HG03432 (cell line): Measurements from ENCODE around the gene PANK3.

Source experiments
- ATAC-seq: cut with Tn5 transposase; IDR thresholded peaks from one replicate; pipeline ENCODE4 v1.9.1; 2021; ENCODE audit warnings: mild to moderate bottlenecking, moderate library complexity; ENCODE audit not compliant: unreplicated experiment

The PANK3 gene

GRCh38 chr5:168578538-168579487 lies at the start of gene PANK3:
Gene PANK3, minus strand, starts transcription at chr5:168579368. Its CDS starts 85 bp downstream, at chr5:168579283.
- peak; percentile 68 for ATAC-seq

DNA sequence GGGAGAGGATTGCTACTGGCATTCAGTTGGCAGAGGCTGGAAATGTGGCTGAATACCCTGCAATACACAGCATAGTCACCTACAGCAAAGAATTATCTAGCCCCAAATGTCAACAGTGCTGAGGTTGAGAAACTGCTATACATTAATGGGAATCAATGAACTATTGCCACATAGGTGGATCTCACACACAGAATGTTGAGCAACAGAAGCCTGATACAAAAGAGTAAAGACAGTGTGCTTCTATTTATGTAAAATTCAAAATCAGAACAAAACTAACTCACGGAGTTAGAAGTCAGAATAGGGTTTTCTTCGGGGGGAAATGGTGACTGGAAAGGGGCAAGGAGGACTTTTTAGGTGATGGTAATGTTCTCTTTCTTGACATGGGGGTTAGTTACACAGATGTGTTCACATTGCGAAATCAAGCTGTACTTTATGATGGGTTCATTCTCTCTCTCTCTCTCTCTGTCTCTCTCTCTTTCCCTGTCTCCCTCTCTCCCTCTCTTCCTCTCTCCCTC lies 45.7 kb upstream of the PANK3 start:
- ATAC-seq = no peak

DNA sequence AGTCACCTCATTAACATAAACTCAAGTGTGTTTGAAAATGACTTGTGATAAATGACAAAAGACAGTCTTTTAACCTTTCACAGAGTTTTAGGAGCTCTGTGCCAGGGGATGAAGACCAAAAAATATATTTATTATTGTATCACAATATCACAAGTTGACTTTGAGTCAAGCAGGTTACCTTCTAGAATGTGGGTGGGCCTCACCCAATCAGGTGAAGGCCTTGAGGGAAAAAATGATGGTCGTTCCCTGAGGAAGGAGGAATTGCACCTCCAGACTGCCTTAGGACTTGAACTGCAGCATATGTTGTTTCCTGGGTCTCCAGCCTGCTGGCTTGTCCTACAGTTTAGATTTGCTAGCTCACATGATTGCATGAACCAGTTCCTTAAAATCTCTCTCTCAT lies 41.6 kb upstream of the PANK3 start:
- ATAC-seq = no peak

GRCh38 chr5:168614661-168615060 lies 35.5 kb upstream of the PANK3 start:
- ATAC-seq = no peak

DNA sequence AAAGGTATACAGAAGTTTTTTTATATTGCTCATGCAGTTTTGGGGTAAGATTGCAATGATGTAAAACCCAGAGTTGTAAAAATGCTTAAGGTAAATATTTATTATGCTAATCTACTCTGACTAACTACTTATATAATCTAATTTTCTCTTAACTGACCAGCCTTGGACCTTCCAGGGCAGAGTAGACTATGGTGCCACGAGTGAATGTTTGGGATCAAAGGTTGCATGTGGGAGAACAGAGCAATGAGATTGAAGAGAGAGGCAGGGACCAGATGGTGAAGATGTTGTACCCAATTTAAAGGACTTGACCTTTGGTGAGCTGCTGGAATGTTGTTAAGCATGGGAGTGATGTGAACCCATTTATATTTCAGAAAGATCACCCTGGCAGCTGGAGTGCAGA lies 34.8 kb upstream of the PANK3 start:
- ATAC-seq = no peak

DNA sequence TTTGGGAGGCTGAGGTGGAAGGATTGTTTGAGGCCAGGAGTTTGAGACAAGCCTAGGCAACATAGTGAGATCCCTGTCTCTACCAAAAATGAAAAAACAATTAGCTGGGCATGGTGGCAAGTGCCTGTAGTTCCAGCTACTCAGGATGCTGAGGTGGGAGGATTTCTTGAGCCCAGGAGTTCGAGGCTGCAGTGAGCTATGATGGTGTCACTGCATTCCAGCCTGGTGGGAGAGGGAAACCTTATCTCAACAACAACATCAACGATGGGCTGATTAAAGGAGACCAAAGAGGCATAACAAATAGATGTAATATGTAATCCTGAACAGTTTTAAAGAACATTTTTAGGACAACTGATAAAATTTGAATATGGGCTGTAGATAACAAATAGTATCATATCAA lies 34.2 kb upstream of the PANK3 start:
- ATAC-seq = no peak

- no peak for ATAC-seq
Observed at GRCh38 chr5:168612996-168613395, 33.8 kb upstream of the PANK3 start.

DNA sequence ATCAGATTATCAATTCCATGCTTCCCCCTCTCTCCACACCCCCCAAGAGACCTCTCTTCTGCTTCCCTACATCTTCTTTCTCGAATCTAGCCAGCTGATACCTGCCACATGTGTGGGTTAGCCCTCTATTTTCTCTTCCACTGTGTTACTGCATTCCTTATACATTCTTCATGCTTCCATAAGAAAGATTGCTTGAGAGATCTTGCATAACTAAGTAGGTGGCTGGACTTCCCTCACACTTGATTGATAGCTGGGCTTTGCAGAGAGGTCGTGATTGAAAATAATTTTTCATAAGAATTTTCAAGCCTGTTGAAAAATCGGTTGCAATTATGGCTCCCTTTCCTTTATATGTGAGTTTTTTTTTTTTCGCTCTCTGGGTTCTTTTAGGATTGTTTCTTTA lies 33.0 kb upstream of the PANK3 start:
- ATAC-seq = no peak

DNA sequence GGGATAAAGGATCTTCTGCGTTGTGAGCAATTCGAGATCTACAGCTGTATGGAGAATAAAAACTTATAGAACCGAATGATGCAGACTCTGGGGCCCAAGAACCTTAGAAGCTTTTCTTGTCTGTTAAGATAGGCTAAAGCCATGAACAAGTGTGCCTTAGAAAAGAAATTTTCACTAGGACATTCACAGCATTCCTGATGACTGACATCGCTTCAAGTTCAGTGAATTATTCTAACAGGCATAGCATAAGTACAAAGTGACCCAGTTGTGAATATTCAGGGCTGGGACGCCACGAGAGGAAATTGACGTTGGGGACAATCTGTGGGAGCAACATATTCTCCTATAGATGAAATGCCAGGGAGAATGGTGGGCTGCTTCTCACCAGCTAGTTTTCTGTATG lies 32.0 kb upstream of the PANK3 start:
- ATAC-seq = no peak

DNA sequence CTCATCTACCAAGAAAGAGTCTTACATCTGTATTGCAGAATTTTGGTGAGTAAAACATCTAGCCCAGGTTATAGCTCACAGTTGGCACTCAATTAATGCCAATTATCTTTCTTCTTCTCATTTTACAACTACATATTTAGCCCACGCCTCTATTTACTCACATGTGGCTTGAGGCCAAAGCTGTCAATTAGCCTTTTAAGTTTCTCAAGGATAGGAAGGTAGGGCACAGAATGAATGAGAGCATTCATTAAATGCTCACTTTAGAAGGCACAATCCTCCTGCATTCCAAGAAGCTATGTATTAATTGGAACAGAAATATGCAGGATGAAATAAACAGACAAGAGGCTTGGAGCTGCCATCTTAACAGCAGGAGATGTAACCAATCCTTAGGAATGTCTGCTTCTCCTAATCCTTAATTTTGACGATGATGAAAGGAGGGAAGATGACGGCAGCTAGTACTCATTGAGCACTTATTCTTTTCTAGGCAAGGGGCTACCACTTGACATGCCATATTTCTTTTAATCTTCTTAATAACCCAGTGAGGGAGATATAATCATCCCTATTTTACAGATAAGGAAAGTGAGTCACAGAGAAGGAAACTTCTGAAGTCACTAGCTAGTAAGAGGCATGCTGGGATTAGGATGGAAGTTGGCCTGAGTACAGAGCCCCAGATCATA lies 30.8 kb upstream of the PANK3 start:
- no peak for ATAC-seq

DNA sequence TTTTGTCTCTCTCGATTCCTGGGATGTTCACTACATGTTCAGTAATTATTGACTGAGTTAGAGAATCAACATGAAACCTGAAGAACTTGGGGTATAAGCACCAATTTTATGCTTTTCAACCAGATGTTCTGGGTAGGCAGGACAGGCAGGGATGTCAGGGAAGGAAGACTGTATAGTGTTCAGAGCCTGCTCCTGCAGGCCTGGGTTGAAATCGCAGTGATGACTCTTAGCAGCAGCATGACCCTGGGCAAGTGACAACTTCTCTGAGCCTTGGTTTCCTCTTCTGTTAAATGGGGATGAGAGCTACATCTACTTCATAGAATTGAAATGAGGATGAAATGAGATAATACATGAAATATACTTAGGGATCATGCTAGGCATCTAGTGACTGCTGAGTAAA lies 29.7 kb upstream of the PANK3 start:
- no peak for ATAC-seq

DNA sequence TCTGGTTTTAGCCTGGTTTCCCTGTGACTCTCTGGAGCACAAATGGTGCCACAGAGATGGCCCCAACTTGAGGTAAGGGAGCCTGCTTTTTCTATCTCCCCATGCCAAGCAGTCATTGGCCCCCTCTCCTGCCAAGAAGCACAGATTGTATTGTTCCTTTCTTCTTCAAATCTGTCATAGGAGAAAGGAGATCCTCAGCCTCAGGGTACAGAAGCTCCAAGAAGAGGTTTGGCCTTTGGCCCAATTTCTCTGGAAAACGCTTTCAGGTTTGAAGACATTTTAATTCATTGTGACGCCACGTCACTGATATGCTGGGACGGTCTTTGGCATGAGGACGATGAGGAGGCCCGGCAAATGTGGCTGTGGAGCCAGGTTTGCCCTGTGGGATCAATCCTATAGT lies 29.2 kb upstream of the PANK3 start:
- no peak for ATAC-seq

DNA sequence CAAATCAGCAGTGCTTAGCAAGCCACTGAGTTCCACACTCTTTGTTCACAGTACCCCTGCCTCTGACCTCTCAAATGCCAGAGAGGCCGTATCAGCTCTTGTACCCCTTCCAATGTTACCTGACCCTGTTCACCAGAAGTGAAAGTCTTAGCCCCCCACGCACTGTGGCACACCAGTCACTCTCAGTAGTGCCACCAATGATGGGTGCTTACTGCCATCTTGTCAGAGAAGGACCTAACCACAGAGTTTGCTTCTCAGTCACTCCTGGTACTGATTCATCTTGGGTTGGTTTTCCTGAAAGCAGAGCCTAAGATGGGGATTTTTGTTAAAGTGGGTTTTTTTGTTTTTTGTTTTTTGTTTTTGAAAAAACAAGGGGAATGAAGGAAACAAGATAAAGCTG lies 28.8 kb upstream of the PANK3 start:
- ATAC-seq = peak; percentile 86

DNA sequence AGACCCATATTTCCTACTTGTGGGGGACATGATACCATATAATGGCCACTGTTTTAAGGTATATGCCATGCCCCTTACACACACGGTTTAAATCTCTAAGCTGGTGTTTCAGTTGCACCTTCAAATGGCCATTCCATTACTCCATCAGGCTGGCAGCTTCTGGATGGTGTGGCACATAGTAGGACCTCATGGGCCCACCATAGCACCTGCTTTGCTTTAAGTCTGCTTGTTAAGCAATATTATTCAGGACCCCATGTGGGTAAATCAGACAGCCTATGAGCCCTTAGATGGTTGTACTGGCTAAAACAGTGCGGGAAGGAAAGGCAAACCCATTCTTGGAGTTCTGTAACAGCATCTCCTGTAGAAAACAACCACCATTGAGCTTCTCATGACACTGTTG lies 27.4 kb upstream of the PANK3 start:
- ATAC-seq = no peak

GRCh38 chr5:168604436-168604835 lies 25.3 kb upstream of the PANK3 start:
- no peak for ATAC-seq

DNA sequence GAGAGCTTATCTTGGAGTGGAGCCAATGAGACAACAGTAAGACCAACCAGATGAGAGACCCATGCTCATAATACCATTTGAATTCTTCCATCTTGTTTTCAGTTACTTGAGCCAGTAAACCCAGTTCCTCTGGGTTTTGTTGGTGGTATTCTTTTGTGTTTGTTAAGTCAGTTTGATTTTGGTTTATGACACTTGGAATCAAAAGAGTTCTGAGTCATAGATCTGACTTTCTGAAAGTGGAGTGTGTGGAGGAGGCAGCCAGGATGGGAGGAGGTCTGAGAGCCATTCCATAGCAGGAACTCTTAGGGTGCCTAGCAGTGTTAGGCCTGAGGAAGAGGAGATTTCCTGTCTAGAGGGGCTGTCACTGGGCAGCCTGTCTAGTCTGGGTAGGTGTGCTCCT lies 24.6 kb upstream of the PANK3 start:
- no peak for ATAC-seq

DNA sequence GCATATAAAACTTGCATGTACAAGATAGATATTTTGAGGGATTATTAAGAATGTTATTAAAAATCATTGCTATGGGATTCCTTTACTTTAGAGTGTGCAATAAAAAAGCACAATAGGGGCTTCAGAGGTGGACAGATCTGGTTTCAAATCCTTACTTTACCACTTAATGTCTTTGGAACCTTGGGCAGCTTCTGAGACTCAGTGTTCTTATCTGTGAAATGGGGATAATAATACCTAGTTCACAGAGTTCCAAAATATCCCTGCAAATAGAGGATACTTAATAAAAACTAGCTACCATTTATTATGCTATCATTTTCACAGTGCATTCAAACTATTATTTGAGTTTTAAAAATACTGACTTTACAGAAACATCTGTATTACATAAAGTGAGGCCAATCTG lies 23.3 kb upstream of the PANK3 start:
- no peak for ATAC-seq

- ATAC-seq = no peak
Observed at GRCh38 chr5:168601972-168602371, 22.8 kb upstream of the PANK3 start.

- ATAC-seq = no peak
Observed at GRCh38 chr5:168600409-168600808, 21.2 kb upstream of the PANK3 start.

GRCh38 chr5:168599826-168600225 lies 20.7 kb upstream of the PANK3 start:
- ATAC-seq = no peak

GRCh38 chr5:168598639-168599038 lies 19.5 kb upstream of the PANK3 start:
- no peak for ATAC-seq

DNA sequence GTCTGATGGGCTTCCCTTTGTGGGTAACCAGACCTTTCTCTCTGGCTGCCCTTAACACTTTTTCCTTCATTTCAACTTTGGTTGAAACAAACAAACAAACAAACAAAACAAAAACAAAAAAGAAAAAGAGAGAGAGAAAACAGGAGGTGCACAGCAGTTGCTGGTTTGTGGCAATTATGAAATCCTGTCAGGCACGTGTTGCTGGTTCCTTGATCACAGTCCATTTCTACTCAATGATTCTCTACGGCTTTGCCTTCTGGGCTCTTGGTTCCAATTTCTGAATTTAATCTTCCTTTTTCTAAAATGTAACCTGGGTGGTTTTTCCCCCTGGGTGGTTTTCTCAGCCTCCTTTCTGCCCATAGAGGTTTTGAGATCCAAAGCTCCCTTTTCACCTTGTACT lies 17.8 kb upstream of the PANK3 start:
- no peak for ATAC-seq
